Mucosa of stomach (tissue), 1 donor: ENCODE results near the gene EDNRA.

Source experiments
- H3K27me3 ChIP-seq: one replicate; pipeline ENCODE4 v1.7.0; 2013; ENCODE audit warnings: mild to moderate bottlenecking, low read length; ENCODE audit not compliant: control insufficient read depth, insufficient read depth
- H3K36me3 ChIP-seq: one replicate; pipeline ENCODE4 v1.7.0; 2013; ENCODE audit warnings: low read length; ENCODE audit not compliant: control insufficient read depth, insufficient read depth
- H3K4me1 ChIP-seq: one replicate; pipeline ENCODE4 v1.7.0; 2013; ENCODE audit warnings: mild to moderate bottlenecking, low read length; ENCODE audit not compliant: control insufficient read depth, insufficient read depth
- H3K4me3 ChIP-seq: one replicate; pipeline ENCODE4 v1.7.0; 2013; ENCODE audit warnings: low read length
- H3K9ac ChIP-seq: one replicate; pipeline ENCODE4 v1.7.0; 2013; ENCODE audit warnings: mild to moderate bottlenecking, low read length, moderate library complexity
- H3K9me3 ChIP-seq: one replicate; pipeline ENCODE4 v1.7.0; 2013; ENCODE audit warnings: mild to moderate bottlenecking, low read length, moderate library complexity; ENCODE audit not compliant: control insufficient read depth
- donor health status: Pancreatic carcinoma.

The EDNRA gene

DNA sequence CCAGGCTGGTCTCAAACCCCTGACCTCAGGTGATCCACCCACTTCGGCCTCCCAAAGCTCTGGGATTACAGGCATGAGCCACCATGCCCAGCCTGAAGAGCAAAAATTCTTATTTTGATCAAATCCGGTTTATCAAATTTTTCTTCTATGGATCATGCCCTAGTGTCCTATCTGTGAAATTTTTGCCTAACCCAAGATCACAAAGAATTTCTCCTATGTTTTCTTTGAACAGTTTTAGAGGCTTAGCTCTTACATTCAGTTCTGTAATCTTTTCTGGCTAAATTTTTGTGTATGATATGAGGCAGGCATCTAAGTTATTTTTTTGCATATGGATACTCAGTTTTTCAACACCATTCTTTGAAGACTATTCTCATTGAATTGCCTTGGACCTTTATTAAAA, 27.4 kb downstream of the EDNRA start:
- H3K9me3 ChIP-seq = no peaks in the 10 kb centered on the region
- no peaks in the 10 kb centered on the region for H3K4me1 ChIP-seq
- no peak overlapping the region for H3K4me3 ChIP-seq
- H3K27me3 ChIP-seq = no peaks in the 10 kb centered on the region
- no peak overlapping the region for H3K9ac ChIP-seq
- no peaks in the 10 kb centered on the region for H3K36me3 ChIP-seq

DNA sequence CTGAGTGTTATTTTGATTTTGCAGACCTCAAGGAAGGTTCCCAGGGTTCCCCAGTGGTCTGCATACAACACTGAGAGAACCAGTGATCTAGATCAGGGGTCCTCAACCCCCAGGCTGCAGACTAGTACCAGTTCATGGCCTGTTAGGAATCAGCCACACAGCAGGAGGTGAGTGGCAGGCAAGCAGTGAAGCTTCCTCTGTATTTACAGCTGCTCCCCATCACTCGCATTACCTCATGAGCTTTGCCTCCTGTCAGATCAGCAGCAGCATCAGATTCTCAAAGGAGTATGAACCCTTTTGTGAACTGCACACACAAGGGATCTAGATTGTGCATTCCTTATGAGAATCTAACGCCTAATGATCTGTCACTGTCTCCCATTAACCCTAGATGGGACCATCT, 28.5 kb downstream of the EDNRA start:
- no peaks in the 10 kb centered on the region for H3K9me3 ChIP-seq
- H3K9ac ChIP-seq = no peak overlapping the region
- H3K27me3 ChIP-seq = no peaks in the 10 kb centered on the region
- no peaks in the 10 kb centered on the region for H3K36me3 ChIP-seq
- no peaks in the 10 kb centered on the region for H3K4me1 ChIP-seq
- H3K4me3 ChIP-seq = no peak overlapping the region

GRCh38 chr4:147510962-147511668, 30.2 kb downstream of the EDNRA start:
- Histone ChIP-seq H3K36me3 (no peaks in the 10 kb centered on the region), H3K4me3 (no peak overlapping the region), H3K4me1 (no peaks in the 10 kb centered on the region), H3K9me3 (no peaks in the 10 kb centered on the region), H3K9ac (no peak overlapping the region), H3K27me3 (no peaks in the 10 kb centered on the region)

- Histone ChIP-seq H3K27me3 (no peaks in the 10 kb centered on the region), H3K4me1 (no peaks in the 10 kb centered on the region), H3K4me3 (no peak overlapping the region), H3K36me3 (no peaks in the 10 kb centered on the region), H3K9ac (no peak overlapping the region), H3K9me3 (no peaks in the 10 kb centered on the region)
Measured at GRCh38 chr4:147513091-147513490, 32.2 kb downstream of the EDNRA start.

- Histone ChIP-seq H3K4me1 (no peaks in the 10 kb centered on the region), H3K9me3 (no peaks in the 10 kb centered on the region), H3K4me3 (no peak overlapping the region), H3K36me3 (no peaks in the 10 kb centered on the region), H3K27me3 (no peaks in the 10 kb centered on the region), H3K9ac (no peak overlapping the region)
Measured at GRCh38 chr4:147513952-147514351, 33.1 kb downstream of the EDNRA start.

DNA sequence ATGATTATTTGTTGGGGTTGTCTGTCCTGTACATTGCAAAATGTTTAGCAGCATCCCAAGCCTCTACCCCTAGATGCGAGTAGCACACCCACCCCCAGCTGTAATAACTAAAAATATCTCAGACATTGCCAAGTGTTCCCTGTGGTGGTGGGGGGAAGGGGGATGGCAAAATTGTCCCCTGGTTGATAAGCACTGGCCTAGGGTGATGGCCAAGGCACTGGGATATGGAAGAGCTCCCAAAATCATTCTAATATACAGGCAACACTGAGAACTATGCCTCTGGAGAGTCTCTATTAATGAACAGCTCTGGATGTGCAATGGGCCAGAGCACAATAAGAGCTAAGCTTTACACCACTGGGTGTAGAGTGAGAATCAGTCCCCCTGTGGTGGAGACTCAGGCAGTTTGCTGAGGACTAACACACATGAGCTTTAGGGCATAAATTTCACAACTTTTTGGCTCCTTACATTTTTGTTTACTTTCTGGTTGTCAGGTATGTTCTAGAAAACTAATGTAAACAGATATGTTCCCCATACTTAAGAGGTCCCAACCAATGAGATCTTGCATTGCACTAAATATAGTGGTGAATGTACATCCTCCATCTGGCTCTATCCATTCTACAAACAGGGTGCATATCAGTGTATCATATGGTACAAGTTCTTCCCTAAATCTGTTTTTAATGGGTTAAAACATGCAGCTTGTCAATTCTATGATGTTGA, 34.5 kb downstream of the EDNRA start:
- Histone ChIP-seq H3K4me3 (no peak overlapping the region), H3K4me1 (no peaks in the 10 kb centered on the region), H3K36me3 (no peaks in the 10 kb centered on the region), H3K9ac (no peak overlapping the region), H3K27me3 (no peaks in the 10 kb centered on the region), H3K9me3 (no peaks in the 10 kb centered on the region)

DNA sequence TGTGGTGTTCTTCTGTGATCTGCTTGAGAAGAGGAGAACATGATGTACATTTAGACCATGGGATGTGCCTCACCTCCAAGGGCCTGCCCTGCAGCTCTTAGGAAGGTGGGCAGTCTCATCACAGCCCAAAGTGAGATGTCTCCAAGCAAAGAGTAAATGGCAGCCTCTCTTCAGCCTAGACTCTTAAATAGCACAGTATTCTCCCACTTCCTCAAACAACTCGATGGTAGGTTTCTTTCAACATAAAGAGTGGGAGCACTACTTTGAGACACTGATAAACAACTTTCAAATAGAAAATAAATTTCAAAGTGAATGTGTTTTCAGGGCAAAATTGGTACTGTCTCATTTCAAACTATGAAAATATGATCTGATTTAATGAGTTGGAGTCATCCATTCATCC, 35.2 kb downstream of the EDNRA start:
- Histone ChIP-seq H3K4me1 (no peaks in the 10 kb centered on the region), H3K4me3 (no peak overlapping the region), H3K27me3 (no peaks in the 10 kb centered on the region), H3K9me3 (no peaks in the 10 kb centered on the region), H3K36me3 (no peaks in the 10 kb centered on the region), H3K9ac (no peak overlapping the region)

DNA sequence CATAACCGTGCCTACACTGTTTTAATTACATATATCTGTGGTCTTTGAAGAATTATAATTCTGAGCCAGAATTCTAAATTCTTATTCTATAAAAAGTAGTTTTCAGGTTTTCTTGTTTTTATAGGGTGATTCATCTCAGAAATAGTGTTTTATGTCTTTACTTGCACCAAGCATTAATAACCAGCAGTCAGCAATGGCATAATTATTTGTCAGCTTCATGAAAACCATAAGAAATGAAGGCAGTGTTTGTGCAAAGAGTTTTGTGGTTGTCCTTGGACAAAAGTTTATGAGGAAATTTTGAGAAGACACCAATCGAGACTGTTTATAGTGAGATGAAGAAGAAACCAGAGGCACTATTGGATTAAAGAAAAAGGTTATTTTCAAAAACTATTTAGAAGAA, 37.2 kb downstream of the EDNRA start:
- H3K36me3 ChIP-seq = no peaks in the 10 kb centered on the region
- H3K4me1 ChIP-seq = no peaks in the 10 kb centered on the region
- no peaks in the 10 kb centered on the region for H3K9me3 ChIP-seq
- no peak overlapping the region for H3K9ac ChIP-seq
- H3K4me3 ChIP-seq = no peak overlapping the region
- H3K27me3 ChIP-seq = no peaks in the 10 kb centered on the region

DNA sequence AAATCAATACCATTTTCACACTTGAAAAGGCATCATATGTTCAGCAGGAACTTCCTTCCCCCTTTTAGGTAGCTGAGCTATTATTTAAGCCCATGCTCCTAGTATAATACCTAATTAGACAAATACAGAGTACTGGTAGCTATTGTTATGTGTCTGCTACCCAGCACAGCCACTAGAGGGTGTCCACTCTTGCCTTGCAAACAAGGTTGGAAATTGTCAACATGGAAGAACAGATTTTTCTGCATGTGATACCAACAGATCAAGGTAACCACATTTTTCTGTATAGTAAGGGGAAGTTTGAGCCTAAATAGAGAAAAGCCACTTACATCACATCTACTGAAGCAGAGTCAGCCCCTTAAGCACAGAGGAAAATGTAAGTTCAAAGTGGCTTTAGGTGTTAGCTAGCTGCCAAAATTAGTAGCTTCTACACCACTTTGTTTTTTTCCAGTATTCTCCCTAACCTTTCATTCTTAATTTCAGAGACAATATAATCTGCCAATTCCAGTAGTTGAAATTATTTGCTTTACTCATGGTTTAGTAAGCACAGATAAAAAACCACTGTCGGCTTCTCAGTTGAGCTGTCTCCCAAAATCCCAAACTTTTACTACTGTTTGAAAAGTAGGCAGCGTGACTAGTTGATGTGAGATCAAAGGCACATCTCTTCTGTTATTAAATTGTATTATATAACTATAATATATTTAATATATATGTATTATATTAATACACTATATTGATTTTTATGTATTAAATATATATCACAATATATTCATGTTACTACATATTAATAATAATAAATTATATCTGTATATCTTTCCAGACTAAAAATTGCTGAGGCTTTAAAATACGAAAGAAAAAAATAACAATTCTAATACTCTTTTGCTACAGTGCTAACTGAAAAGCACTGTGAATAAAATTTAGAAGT, 38.2 kb downstream of the EDNRA start:
- Histone ChIP-seq H3K27me3 (no peaks in the 10 kb centered on the region), H3K4me3 (no peak overlapping the region), H3K9ac (no peak overlapping the region), H3K36me3 (no peaks in the 10 kb centered on the region), H3K4me1 (no peaks in the 10 kb centered on the region), H3K9me3 (no peaks in the 10 kb centered on the region)

DNA sequence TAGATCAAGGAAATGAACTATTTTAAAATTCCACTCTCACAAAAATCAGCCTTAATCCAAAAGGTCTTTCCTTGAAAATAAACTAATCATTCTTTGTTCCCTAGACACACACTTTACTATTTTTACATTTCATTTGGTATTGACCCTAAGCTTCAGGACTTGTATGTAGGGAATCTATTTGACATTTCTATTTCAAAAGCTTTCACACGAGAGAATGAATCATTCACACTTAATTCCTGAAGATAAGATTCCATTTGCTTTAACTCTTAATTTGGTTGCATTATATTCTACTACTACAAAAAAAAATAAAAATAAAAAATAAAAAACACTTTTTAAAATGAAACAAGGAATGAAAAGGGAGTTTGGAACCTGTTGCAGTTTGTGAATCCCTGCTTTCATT, 43.7 kb downstream of the EDNRA start:
- no peaks in the 10 kb centered on the region for H3K36me3 ChIP-seq
- no peak overlapping the region for H3K9ac ChIP-seq
- H3K4me1 ChIP-seq = no peaks in the 10 kb centered on the region
- H3K4me3 ChIP-seq = no peak overlapping the region
- H3K27me3 ChIP-seq = no peaks in the 10 kb centered on the region
- H3K9me3 ChIP-seq = no peaks in the 10 kb centered on the region

- Histone ChIP-seq H3K4me3 (no peak overlapping the region), H3K4me1 (no peaks in the 10 kb centered on the region), H3K36me3 (no peaks in the 10 kb centered on the region), H3K9ac (no peak overlapping the region), H3K27me3 (no peaks in the 10 kb centered on the region), H3K9me3 (no peaks in the 10 kb centered on the region)
Measured at GRCh38 chr4:147525494-147526271, 44.8 kb downstream of the EDNRA start.
